GM12801 (cell line): Measurements from ENCODE around the gene RBMX2.

Experiments
- CTCF ChIP-seq: IDR thresholded peaks from one replicate; pipeline ENCODE4 v1.5.1; 2011; ENCODE audit warnings: control low read depth; ENCODE audit not compliant: insufficient read length; ENCODE audit errors: extremely low read depth

RBMX2 gene

GRCh38 chrX:130426531-130426930 is 24.7 kb downstream of the RBMX2 start:
- no peak for TF ChIP-seq CTCF

GRCh38 chrX:130435937-130436336 is 34.1 kb downstream of the RBMX2 start:
- no peak for TF ChIP-seq CTCF

- no peak for TF ChIP-seq CTCF
Measured at GRCh38 chrX:130443875-130444274, 42.1 kb downstream of the RBMX2 start.

GRCh38 chrX:130444641-130445336 is 43.0 kb downstream of the RBMX2 start:
- no peak for TF ChIP-seq CTCF

- no peak for TF ChIP-seq CTCF
Measured at GRCh38 chrX:130446974-130447373, 45.2 kb downstream of the RBMX2 start.
